ENCODE data around the gene CD300LF.

The CD300LF gene

GRCh38 chr17:74704544-74704943 lies 8.2 kb downstream of the CD300LF start:
- Mint-ChIP-seq H3K4me1 (ENCODE audit: low read depth) (peaks cover 72% of the 10 kb centered on the region), H3K27me3 (no peaks in the 10 kb centered on the region), H3K27ac (no peak overlapping the region), H3K4me3 (no peak overlapping the region), H3K36me3 (ENCODE audit: low read depth) (peaks cover 67% of the 10 kb centered on the region), H3K9me3 (no peaks in the 10 kb centered on the region)
- intact Hi-C loops (cut with micrococcal nuclease), result no loop called here

GRCh38 chr17:74703311-74703710 lies 9.4 kb downstream of the CD300LF start:
- peak overlapping the region; percentile 73 for H3K27ac Mint-ChIP-seq
- H3K36me3 Mint-ChIP-seq (ENCODE audit: low read depth), result peaks cover 76% of the 10 kb centered on the region
- no peaks in the 10 kb centered on the region for H3K9me3 Mint-ChIP-seq
- H3K4me3 Mint-ChIP-seq, result no peak overlapping the region
- intact Hi-C loops (cut with micrococcal nuclease), result no loop called here
- peaks cover 65% of the 10 kb centered on the region for H3K4me1 Mint-ChIP-seq (ENCODE audit: low read depth)
- H3K27me3 Mint-ChIP-seq, result no peaks in the 10 kb centered on the region

- Mint-ChIP-seq H3K27me3 (no peaks in the 10 kb centered on the region), H3K9me3 (no peaks in the 10 kb centered on the region), H3K27ac (peak overlapping the region; percentile 73), H3K36me3 (ENCODE audit: low read depth) (peaks cover 87% of the 10 kb centered on the region), H3K4me1 (ENCODE audit: low read depth) (peaks cover 74% of the 10 kb centered on the region), H3K4me3 (no peak overlapping the region)
- intact Hi-C loops (cut with micrococcal nuclease), result no loop called here
These were observed 10.4 kb downstream of the CD300LF start for GRCh38 chr17:74702116-74702871.

- Mint-ChIP-seq H3K9me3 (no peaks in the 10 kb centered on the region), H3K4me1 (ENCODE audit: low read depth) (peaks cover 76% of the 10 kb centered on the region), H3K27me3 (no peaks in the 10 kb centered on the region), H3K36me3 (ENCODE audit: low read depth) (peaks cover 88% of the 10 kb centered on the region), H3K4me3 (no peak overlapping the region), H3K27ac (no peak overlapping the region)
- intact Hi-C loops (cut with micrococcal nuclease), result no loop called here
These were observed 13.5 kb downstream of the CD300LF start for GRCh38 chr17:74699236-74699635.

- Mint-ChIP-seq H3K9me3 (no peaks in the 10 kb centered on the region), H3K27me3 (no peaks in the 10 kb centered on the region), H3K4me1 (ENCODE audit: low read depth) (peaks cover 74% of the 10 kb centered on the region), H3K4me3 (no peak overlapping the region), H3K36me3 (ENCODE audit: low read depth) (peaks cover 87% of the 10 kb centered on the region), H3K27ac (peak overlapping the region; percentile 72)
- intact Hi-C loops (cut with micrococcal nuclease), result no loop called here
These were observed 14.7 kb downstream of the CD300LF start for GRCh38 chr17:74698069-74698468.

- Mint-ChIP-seq H3K27ac (peak overlapping the region; percentile 72), H3K4me1 (ENCODE audit: low read depth) (peaks cover 74% of the 10 kb centered on the region), H3K27me3 (peaks cover 2% of the 10 kb centered on the region), H3K36me3 (ENCODE audit: low read depth) (peaks cover 87% of the 10 kb centered on the region), H3K4me3 (no peak overlapping the region), H3K9me3 (no peaks in the 10 kb centered on the region)
- intact Hi-C loops (cut with micrococcal nuclease), result no loop called here
These were observed 15.2 kb downstream of the CD300LF start for GRCh38 chr17:74697515-74697914.

GRCh38 chr17:74695629-74696028 lies 17.1 kb downstream of the CD300LF start:
- Mint-ChIP-seq H3K36me3 (ENCODE audit: low read depth) (peaks cover 77% of the 10 kb centered on the region), H3K27ac (no peak overlapping the region), H3K9me3 (no peaks in the 10 kb centered on the region), H3K4me3 (no peak overlapping the region), H3K4me1 (ENCODE audit: low read depth) (peaks cover 82% of the 10 kb centered on the region), H3K27me3 (peaks cover 2% of the 10 kb centered on the region)
- intact Hi-C loops (cut with micrococcal nuclease), result no loop called here

- H3K27me3 Mint-ChIP-seq, result peaks cover 2% of the 10 kb centered on the region
- peaks cover 62% of the 10 kb centered on the region for H3K36me3 Mint-ChIP-seq (ENCODE audit: low read depth)
- intact Hi-C loops (cut with micrococcal nuclease), result no loop called here
- peaks cover 90% of the 10 kb centered on the region for H3K4me1 Mint-ChIP-seq (ENCODE audit: low read depth)
- no peaks in the 10 kb centered on the region for H3K9me3 Mint-ChIP-seq
- no peak overlapping the region for H3K27ac Mint-ChIP-seq
- no peak overlapping the region for H3K4me3 Mint-ChIP-seq
These were observed 18.6 kb downstream of the CD300LF start for GRCh38 chr17:74694081-74694480.

- H3K4me3 Mint-ChIP-seq, result no peak overlapping the region
- H3K27me3 Mint-ChIP-seq, result peaks cover 2% of the 10 kb centered on the region
- peak overlapping the region; percentile 88 for H3K27ac Mint-ChIP-seq
- H3K36me3 Mint-ChIP-seq (ENCODE audit: low read depth), result peaks cover 36% of the 10 kb centered on the region
- intact Hi-C loops (cut with micrococcal nuclease), result no loop called here
- peaks cover 85% of the 10 kb centered on the region for H3K4me1 Mint-ChIP-seq (ENCODE audit: low read depth)
- H3K9me3 Mint-ChIP-seq, result no peaks in the 10 kb centered on the region
These were observed 21.6 kb downstream of the CD300LF start for GRCh38 chr17:74691151-74691550.

- peaks cover 28% of the 10 kb centered on the region for H3K36me3 Mint-ChIP-seq (ENCODE audit: low read depth)
- peak overlapping the region; percentile 88 for H3K27ac Mint-ChIP-seq
- H3K9me3 Mint-ChIP-seq, result no peaks in the 10 kb centered on the region
- H3K4me3 Mint-ChIP-seq, result no peak overlapping the region
- H3K27me3 Mint-ChIP-seq, result peaks cover 9% of the 10 kb centered on the region
- intact Hi-C loops (cut with micrococcal nuclease), result no loop called here
- H3K4me1 Mint-ChIP-seq (ENCODE audit: low read depth), result peaks cover 85% of the 10 kb centered on the region
These were observed 22.3 kb downstream of the CD300LF start for GRCh38 chr17:74690409-74690825.

GRCh38 chr17:74687886-74688285 lies 24.8 kb downstream of the CD300LF start:
- Mint-ChIP-seq H3K4me1 (ENCODE audit: low read depth) (peaks cover 80% of the 10 kb centered on the region), H3K36me3 (ENCODE audit: low read depth) (peaks cover 4% of the 10 kb centered on the region)
- intact Hi-C loops (cut with micrococcal nuclease), result no loop called here

GRCh38 chr17:74686761-74687160 lies 26.0 kb downstream of the CD300LF start:
- intact Hi-C loops (cut with micrococcal nuclease), result no loop called here

More at GRCh38 chr17:74687886-74688285, 24.8 kb downstream of the CD300LF start:
- peaks cover 16% of the 10 kb centered on the region for H3K27me3 Mint-ChIP-seq
- H3K9me3 Mint-ChIP-seq, result no peaks in the 10 kb centered on the region
- no peak overlapping the region for H3K4me3 Mint-ChIP-seq
- H3K27ac Mint-ChIP-seq, result peak overlapping the region; percentile 88

GRCh38 chr17:74682471-74683190 lies 30.1 kb downstream of the CD300LF start:
- Mint-ChIP-seq H3K4me1 (ENCODE audit: low read depth) (peaks cover 83% of the 10 kb centered on the region), H3K9me3 (no peaks in the 10 kb centered on the region), H3K36me3 (ENCODE audit: low read depth) (no peaks in the 10 kb centered on the region), H3K27me3 (peaks cover 26% of the 10 kb centered on the region), H3K27ac (peak overlapping the region; percentile 74), H3K4me3 (no peak overlapping the region)
- intact Hi-C loops (cut with micrococcal nuclease), result no loop called here

More at GRCh38 chr17:74686761-74687160, 26.0 kb downstream of the CD300LF start:
- Mint-ChIP-seq H3K4me1 (ENCODE audit: low read depth) (peaks cover 80% of the 10 kb centered on the region), H3K27me3 (peaks cover 16% of the 10 kb centered on the region), H3K9me3 (no peaks in the 10 kb centered on the region), H3K36me3 (ENCODE audit: low read depth) (no peaks in the 10 kb centered on the region), H3K27ac (peak overlapping the region; percentile 53), H3K4me3 (peak overlapping the region; percentile 23)

GRCh38 chr17:74682028-74682427 lies 30.7 kb downstream of the CD300LF start:
- H3K9me3 Mint-ChIP-seq, result no peaks in the 10 kb centered on the region
- intact Hi-C loops (cut with micrococcal nuclease), result no loop called here

More at GRCh38 chr17:74682028-74682427, 30.7 kb downstream of the CD300LF start:
- peaks cover 87% of the 10 kb centered on the region for H3K4me1 Mint-ChIP-seq (ENCODE audit: low read depth)
- H3K36me3 Mint-ChIP-seq (ENCODE audit: low read depth), result no peaks in the 10 kb centered on the region
- H3K27me3 Mint-ChIP-seq, result peaks cover 29% of the 10 kb centered on the region
- peak overlapping the region; percentile 20 for H3K4me3 Mint-ChIP-seq
- H3K27ac Mint-ChIP-seq, result peak overlapping the region; percentile 74
